ENCODE data around the gene ABHD12. TPM values are rescaled to one million over a fixed set of nuclear protein-coding genes. Genes with fewer than 3 reads are reported as not detected.

ABHD12 gene
- total RNA-seq, 1 donor: 17.0 TPM

DNA sequence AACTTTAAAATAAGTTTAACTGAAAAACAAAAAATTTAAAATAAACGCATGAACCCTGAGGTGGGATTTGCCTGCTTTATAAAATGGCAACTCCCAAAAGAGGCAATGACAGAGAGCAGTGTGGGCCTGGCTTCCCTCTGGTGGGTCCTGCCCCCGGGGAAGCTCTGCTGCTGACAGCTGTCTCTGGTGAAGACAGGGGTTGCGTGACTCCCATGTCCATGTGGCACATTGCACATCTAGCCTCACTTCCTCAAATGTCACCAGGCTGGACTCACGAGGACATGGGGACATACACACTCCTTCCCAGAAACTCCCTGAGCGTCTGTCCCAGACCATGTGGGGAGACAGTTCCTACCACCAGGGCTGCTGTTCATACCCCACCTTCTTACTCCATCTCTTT lies 66.2 kb downstream of the ABHD12 start:
- Histone ChIP-seq H3K9me3 (ENCODE audit: low read depth, low read length) (no peaks in the 10 kb centered on the region), H3K27me3 (ENCODE audit: insufficient read depth, low read length) (no peaks in the 10 kb centered on the region), H3K4me3 (ENCODE audit: low read length) (no peak overlapping the region), H3K4me1 (ENCODE audit: insufficient read depth, low read length) (peaks cover 29% of the 10 kb centered on the region)

GRCh38 chr20:25323496-25324246 lies 67.0 kb downstream of the ABHD12 start:
- Histone ChIP-seq H3K4me3 (ENCODE audit: low read length) (no peak overlapping the region), H3K9me3 (ENCODE audit: low read depth, low read length) (no peaks in the 10 kb centered on the region), H3K4me1 (ENCODE audit: insufficient read depth, low read length) (peaks cover 36% of the 10 kb centered on the region), H3K27me3 (ENCODE audit: insufficient read depth, low read length) (no peaks in the 10 kb centered on the region)

DNA sequence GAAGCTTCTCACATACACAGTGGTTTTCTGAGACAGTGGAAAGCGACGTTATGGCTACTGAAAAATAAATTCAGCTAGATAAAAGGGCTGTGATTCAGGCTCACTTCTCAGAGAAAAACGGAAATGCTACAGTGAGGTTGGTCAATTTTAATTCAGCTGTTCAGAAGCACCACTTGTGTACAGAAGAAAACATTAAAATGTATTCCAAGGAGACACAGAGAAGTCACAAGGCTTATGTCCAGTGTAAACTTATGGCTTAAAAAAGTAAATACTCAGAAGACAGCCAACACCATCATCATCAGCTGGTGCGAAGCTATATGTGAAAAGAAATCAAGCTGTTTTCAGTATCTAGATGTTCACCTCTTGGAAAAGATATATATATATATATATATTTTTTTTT lies 68.6 kb downstream of the ABHD12 start:
- peaks cover 52% of the 10 kb centered on the region for H3K4me1 ChIP-seq (ENCODE audit: insufficient read depth, low read length)
- H3K9me3 ChIP-seq (ENCODE audit: low read depth, low read length): no peaks in the 10 kb centered on the region
- no peaks in the 10 kb centered on the region for H3K27me3 ChIP-seq (ENCODE audit: insufficient read depth, low read length)
- H3K4me3 ChIP-seq (ENCODE audit: low read length): no peak overlapping the region

DNA sequence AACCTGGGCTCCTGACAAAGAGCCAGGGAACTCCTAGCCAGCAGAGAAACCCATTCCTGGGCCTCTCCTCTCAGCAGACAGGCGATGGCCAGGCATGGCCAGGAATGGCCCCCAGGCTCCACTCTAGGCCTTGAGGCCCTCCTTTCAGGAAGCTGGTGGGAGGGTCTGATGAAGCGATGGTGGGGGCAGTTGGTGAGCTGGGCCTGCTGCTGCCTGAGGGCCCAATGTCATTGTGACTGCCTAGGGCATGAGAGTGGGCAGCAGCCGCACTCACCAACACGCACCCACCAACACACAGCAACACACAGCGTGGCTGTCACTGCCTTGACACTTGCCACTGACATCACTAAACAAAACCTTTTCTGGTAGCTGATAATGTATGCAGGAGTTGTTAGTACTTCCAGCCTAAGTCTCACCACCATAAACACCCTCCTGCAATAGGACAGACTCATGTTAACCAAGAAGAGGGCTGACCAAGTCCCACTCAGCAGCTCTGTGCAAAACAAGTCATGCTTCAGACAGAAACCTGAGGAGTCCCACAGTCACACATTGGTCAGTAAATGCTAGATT lies 69.3 kb downstream of the ABHD12 start:
- Histone ChIP-seq H3K4me1 (ENCODE audit: insufficient read depth, low read length) (peaks cover 53% of the 10 kb centered on the region), H3K27me3 (ENCODE audit: insufficient read depth, low read length) (no peaks in the 10 kb centered on the region)

GRCh38 chr20:25320035-25320800 lies 70.4 kb downstream of the ABHD12 start:
- H3K4me1 ChIP-seq (ENCODE audit: insufficient read depth, low read length): peaks cover 53% of the 10 kb centered on the region
- H3K9me3 ChIP-seq (ENCODE audit: low read depth, low read length): no peaks in the 10 kb centered on the region
- H3K27me3 ChIP-seq (ENCODE audit: insufficient read depth, low read length): no peaks in the 10 kb centered on the region
- no peak overlapping the region for H3K4me3 ChIP-seq (ENCODE audit: low read length)

More for the DNA sequence above, 69.3 kb downstream of the ABHD12 start:
- Histone ChIP-seq H3K9me3 (ENCODE audit: low read depth, low read length) (no peaks in the 10 kb centered on the region), H3K4me3 (ENCODE audit: low read length) (no peak overlapping the region)

- H3K4me3 ChIP-seq (ENCODE audit: low read length): no peak overlapping the region
- H3K9me3 ChIP-seq (ENCODE audit: low read depth, low read length): no peaks in the 10 kb centered on the region
- peaks cover 46% of the 10 kb centered on the region for H3K4me1 ChIP-seq (ENCODE audit: insufficient read depth, low read length)
- no peaks in the 10 kb centered on the region for H3K27me3 ChIP-seq (ENCODE audit: insufficient read depth, low read length)
Measured at GRCh38 chr20:25319241-25320034, 71.2 kb downstream of the ABHD12 start.

DNA sequence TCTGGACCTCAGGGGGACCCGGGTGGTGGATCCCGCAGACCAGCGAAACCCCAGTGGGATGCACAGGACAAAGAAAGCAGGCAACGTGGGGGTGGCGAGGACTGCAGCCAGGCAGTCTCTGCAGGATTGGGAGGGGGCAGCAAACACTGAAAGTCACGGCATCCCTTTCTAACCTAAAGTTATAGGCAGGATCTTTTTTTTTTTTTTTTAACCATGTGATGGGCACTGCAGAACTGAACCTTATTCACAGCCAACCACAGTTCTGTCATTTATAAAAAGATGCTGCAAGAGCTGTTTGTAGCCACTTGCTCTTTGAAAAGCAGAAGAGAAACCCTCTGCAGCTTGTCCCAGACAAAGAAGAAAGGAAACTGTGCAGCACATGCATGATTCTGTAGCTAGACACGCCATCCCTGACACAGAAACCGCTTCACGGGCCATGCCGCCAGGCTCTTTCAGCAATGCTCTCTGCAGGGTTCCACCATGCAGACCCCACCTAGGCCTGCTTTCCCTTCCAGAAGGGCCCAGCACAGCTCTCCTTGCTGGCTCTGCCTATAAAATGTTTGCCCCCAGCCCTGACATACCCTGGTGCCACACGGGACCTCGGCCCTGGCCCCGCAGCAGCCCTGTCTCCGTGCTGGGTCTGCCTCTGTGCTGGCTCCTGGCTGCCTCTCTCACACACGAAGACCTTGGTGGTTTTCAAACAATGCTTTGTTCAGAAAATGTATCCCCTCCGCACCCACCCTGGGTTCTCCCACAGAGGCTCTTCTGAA lies 72.0 kb downstream of the ABHD12 start:
- H3K4me3 ChIP-seq (ENCODE audit: low read length): no peak overlapping the region
- peaks cover 38% of the 10 kb centered on the region for H3K4me1 ChIP-seq (ENCODE audit: insufficient read depth, low read length)
- no peaks in the 10 kb centered on the region for H3K27me3 ChIP-seq (ENCODE audit: insufficient read depth, low read length)
- no peaks in the 10 kb centered on the region for H3K9me3 ChIP-seq (ENCODE audit: low read depth, low read length)

GRCh38 chr20:25317351-25318075 lies 73.1 kb downstream of the ABHD12 start:
- Histone ChIP-seq H3K4me3 (ENCODE audit: low read length) (no peak overlapping the region), H3K27me3 (ENCODE audit: insufficient read depth, low read length) (no peaks in the 10 kb centered on the region), H3K4me1 (ENCODE audit: insufficient read depth, low read length) (peaks cover 36% of the 10 kb centered on the region), H3K9me3 (ENCODE audit: low read depth, low read length) (no peaks in the 10 kb centered on the region)

DNA sequence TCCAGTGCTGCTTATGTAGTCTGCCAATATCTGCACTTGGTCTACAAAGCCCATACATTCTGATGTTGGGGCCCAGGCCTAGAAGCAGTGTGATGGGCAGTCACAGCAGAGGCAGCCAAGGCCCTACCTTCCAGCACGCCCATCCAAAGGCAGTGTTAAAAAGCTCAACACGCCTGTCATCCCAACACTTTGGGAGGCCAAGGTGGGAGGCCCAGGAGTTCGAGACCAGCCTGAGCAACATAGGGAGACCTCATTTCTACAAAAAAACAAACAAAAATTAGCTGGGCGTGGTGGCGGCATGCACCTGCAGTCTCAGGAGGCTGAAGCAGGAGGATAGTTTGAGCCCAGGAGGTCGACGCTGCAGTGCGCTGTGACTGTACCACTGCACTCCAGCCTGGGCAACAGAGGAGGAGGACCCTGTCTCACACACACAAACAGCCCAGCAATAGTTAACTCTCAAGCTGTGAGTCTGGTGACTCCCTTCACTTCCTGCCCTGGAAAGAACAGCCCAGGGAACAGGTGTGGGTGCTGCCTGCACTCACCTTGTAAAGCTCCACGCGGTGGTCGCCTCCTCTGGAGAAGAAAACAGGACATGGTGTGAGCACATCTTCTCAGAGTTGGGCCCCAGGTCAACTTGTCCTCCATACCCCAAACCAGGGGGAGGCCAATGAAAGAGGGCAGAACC lies 74.0 kb downstream of the ABHD12 start:
- Histone ChIP-seq H3K27me3 (ENCODE audit: insufficient read depth, low read length) (no peaks in the 10 kb centered on the region), H3K4me3 (ENCODE audit: low read length) (no peak overlapping the region), H3K9me3 (ENCODE audit: low read depth, low read length) (no peaks in the 10 kb centered on the region), H3K4me1 (ENCODE audit: insufficient read depth, low read length) (peaks cover 36% of the 10 kb centered on the region)

DNA sequence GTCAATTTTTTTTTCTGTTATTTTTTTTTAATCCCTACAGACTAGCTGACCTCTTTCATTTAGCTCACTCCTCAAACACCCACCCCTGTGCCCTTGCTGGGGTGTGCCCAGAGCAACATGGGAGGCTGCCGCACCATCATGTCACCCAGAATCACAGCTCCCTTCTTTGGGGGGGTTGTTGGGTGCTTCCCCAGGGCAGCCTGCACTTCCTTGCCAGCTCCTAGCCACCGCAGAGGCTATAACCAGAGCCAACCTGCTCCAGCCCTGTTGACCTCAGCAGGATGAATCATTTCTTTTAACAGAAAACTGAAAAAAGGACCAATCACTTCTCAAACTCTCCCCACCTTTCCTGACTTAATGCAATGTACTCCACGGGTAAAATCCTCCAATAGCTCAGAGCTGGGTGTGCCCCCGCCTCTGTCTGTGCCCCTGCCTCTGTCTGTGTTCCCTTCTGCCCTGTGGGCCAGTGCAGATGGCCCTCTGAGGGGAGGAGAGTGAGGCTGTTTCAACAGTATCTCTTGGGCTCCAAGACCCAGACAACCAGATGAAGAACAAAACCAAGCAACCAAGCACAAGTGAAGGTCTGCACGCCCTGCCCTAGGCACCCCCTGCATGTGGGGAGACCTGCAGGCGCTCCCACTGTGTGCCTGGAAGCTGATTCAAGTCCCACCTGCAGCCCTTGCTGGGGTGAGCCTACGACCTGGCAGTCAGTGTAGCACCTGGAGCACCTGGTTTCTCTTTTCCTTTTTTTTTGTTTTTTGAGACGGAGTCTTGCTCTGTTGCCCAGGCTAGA lies 75.0 kb downstream of the ABHD12 start:
- peaks cover 43% of the 10 kb centered on the region for H3K4me1 ChIP-seq (ENCODE audit: insufficient read depth, low read length)
- no peak overlapping the region for H3K4me3 ChIP-seq (ENCODE audit: low read length)
- no peaks in the 10 kb centered on the region for H3K9me3 ChIP-seq (ENCODE audit: low read depth, low read length)
- H3K27me3 ChIP-seq (ENCODE audit: insufficient read depth, low read length): no peaks in the 10 kb centered on the region

GRCh38 chr20:25314497-25315417 lies 75.9 kb downstream of the ABHD12 start:
- Histone ChIP-seq H3K9me3 (ENCODE audit: low read depth, low read length) (no peaks in the 10 kb centered on the region), H3K27me3 (ENCODE audit: insufficient read depth, low read length) (no peaks in the 10 kb centered on the region), H3K4me3 (ENCODE audit: low read length) (no peak overlapping the region), H3K4me1 (ENCODE audit: insufficient read depth, low read length) (peaks cover 47% of the 10 kb centered on the region)

- H3K9me3 ChIP-seq (ENCODE audit: low read depth, low read length): no peaks in the 10 kb centered on the region
- H3K27me3 ChIP-seq (ENCODE audit: insufficient read depth, low read length): no peaks in the 10 kb centered on the region
- H3K4me3 ChIP-seq (ENCODE audit: low read length): no peak overlapping the region
- peaks cover 38% of the 10 kb centered on the region for H3K4me1 ChIP-seq (ENCODE audit: insufficient read depth, low read length)
Measured at GRCh38 chr20:25313593-25313992, 77.0 kb downstream of the ABHD12 start.

Measured in mononuclear cell (primary cell).